BJ (cell line): ENCODE data around the gene KCTD3. TPM values are rescaled to one million over a fixed set of nuclear protein-coding genes. Genes with fewer than 3 reads are reported as not detected.

Source experiments
- CTCF ChIA-PET: fragments of 350-600 bp; formaldehyde crosslinking; extraction: SDS; loops from one replicate; lab custom pipeline; 2021; ENCODE audit warnings: antibody characterized with exemption, inconsistent platforms; lab: Yijun Ruan, JAX
- POLR2A ChIA-PET: fragments of 300-600 bp; sonication (Branson Sonifier 250); formaldehyde crosslinking; extraction: SDS; loops from one replicate; lab custom pipeline; 2021; ENCODE audit warnings: antibody characterized with exemption; lab: Charles Lee
- DNase-seq: peaks from one replicate; pipeline ENCODE4 v3.0.0-alpha.2; 2011; ENCODE audit warnings: low read depth
- H3K27me3 ChIP-seq: 2 replicates; pipeline ENCODE4 v1.6.0; 2011; ENCODE audit warnings: low read length; ENCODE audit not compliant: control insufficient read depth, insufficient read depth
- H3K36me3 ChIP-seq: 2 replicates; pipeline ENCODE4 v1.5.1; 2011; ENCODE audit warnings: low read length; ENCODE audit not compliant: control insufficient read depth, insufficient read depth
- H3K4me3 ChIP-seq: 2 replicates; pipeline ENCODE4 v1.5.1; 2011; ENCODE audit warnings: low read depth, mild to moderate bottlenecking, control low read depth, low read length
- polyA plus RNA-seq: library from polyadenylated mRNA; depleted of rRNA; stranded (reverse); fragments of >200 nt; gene quantifications from 2 replicates; pipeline ENCODE4 v1.2.3, GENCODE V29; 2011
- TF ChIP-seq, protein P1 (sequence below): IDR thresholded peaks from 2 replicates; pipeline ENCODE4 v1.5.1; 2011; ENCODE audit warnings: low read depth, mild to moderate bottlenecking, control low read depth, inconsistent platforms, low read length, moderate library complexity; ENCODE audit not compliant: insufficient read depth

The KCTD3 gene
- polyA plus RNA-seq, 1 experiment = 31.7 TPM

DNA sequence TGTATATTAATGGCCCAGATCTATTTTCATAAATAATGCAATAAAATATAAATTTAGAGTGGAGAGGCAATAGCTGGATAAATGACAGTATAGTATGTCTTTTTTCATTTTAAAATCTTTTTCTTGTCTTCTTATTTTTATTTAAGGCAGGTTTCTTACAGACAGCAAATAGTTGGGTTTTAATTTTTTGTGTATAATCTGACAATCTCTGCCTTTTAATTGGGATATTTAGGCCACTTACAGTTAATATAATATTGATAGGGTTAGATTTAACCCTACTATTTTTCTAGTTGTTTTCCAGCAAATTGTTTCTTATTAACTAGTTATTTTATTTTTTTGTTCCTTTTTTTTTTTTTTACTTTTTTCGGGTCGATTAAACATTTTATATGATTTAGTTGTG lies 23.3 kb upstream of the KCTD3 start:
- H3K36me3 ChIP-seq = no peaks in the 10 kb centered on the region
- CTCF ChIA-PET = no interaction called here
- H3K27me3 ChIP-seq = no peaks in the 10 kb centered on the region
- DNase-seq = no peak
- TF ChIP-seq, protein P1, sequence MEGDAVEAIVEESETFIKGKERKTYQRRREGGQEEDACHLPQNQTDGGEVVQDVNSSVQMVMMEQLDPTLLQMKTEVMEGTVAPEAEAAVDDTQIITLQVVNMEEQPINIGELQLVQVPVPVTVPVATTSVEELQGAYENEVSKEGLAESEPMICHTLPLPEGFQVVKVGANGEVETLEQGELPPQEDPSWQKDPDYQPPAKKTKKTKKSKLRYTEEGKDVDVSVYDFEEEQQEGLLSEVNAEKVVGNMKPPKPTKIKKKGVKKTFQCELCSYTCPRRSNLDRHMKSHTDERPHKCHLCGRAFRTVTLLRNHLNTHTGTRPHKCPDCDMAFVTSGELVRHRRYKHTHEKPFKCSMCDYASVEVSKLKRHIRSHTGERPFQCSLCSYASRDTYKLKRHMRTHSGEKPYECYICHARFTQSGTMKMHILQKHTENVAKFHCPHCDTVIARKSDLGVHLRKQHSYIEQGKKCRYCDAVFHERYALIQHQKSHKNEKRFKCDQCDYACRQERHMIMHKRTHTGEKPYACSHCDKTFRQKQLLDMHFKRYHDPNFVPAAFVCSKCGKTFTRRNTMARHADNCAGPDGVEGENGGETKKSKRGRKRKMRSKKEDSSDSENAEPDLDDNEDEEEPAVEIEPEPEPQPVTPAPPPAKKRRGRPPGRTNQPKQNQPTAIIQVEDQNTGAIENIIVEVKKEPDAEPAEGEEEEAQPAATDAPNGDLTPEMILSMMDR = no peak
- POLR2A ChIA-PET = no interaction called here
- H3K4me3 ChIP-seq = no peak overlapping the region

- ChIA-PET CTCF (no interaction called here), POLR2A (no interaction called here)
- DNase-seq = no peak
- TF ChIP-seq, protein P1 = no peak
- Histone ChIP-seq H3K36me3 (no peaks in the 10 kb centered on the region), H3K4me3 (no peak overlapping the region), H3K27me3 (no peaks in the 10 kb centered on the region)
Measured at GRCh38 chr1:215544566-215544965, 22.5 kb upstream of the KCTD3 start.

DNA sequence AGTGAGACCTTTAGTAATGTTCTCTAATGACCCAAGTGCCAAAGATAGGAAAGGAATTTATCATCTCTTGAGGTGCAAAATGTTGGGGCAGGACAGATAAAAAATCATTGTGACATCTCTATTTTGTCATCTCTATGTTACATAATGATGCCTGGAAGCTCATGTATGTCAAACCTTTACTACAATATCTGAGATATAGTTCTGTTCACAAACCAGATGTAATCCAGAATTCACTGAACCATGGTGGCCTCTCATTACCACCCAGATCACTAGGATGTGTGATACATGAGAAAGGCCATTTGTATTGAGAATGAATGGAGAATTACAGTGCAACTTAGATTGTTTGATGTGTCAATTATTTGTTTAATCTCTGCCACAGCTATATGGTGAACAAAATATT lies 22.0 kb upstream of the KCTD3 start:
- TF ChIP-seq, protein P1 = no peak
- Histone ChIP-seq H3K36me3 (no peaks in the 10 kb centered on the region), H3K27me3 (no peaks in the 10 kb centered on the region), H3K4me3 (no peak overlapping the region)
- POLR2A ChIA-PET = no interaction called here
- DNase-seq = no peak
- CTCF ChIA-PET = no interaction called here

DNA sequence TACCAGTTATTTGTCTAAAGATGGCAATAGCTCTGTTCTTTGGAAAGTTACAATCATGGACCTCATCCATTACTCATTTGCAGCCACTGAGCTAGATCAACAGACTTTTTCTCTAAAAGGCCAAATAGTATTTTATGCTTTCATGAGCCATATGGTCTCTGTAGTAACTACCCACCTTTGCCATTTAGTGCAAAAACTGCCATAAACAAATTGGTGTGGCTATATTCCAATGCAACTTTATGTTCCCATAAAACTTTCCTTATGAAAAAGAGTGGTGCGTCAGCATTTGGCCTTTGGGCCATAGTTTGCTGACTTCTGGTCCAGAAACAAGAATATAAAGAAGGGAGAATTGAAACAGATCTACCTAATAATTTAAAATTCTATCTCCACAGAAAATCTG lies 20.1 kb upstream of the KCTD3 start:
- no peak for DNase-seq
- CTCF ChIA-PET = no interaction called here

DNA sequence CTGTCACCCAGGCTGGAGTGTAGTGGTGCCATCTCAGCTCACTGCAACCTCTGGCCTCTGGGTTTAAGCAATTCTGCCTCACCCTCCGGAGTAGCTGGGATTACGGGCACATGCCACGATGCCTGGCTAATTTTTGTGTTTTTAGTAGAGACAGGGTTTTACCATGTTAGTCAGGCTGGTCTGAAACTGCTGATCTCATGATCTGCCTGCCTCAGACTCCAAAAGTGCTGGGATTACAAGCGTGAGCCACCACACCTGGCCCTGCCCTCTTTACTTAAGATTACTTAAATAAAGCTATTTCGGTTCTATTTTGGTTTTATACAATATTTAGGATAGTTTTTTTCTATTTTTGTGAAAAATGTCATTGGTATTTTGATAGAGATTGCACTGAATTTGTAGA lies 15.3 kb upstream of the KCTD3 start:
- CTCF ChIA-PET = interaction anchor here (0.6 kb wide), 1 partner anchor 912 kb away, joined by 4 read pairs; no protein-coding TSS in a partner anchor

More for the DNA sequence above, 20.1 kb upstream of the KCTD3 start:
- Histone ChIP-seq H3K36me3 (no peaks in the 10 kb centered on the region), H3K4me3 (no peak overlapping the region), H3K27me3 (no peaks in the 10 kb centered on the region)
- TF ChIP-seq, protein P1 = no peak
- POLR2A ChIA-PET = no interaction called here

More for the DNA sequence above, 15.3 kb upstream of the KCTD3 start:
- TF ChIP-seq, protein P1 = no peak
- no peak for DNase-seq
- Histone ChIP-seq H3K27me3 (no peaks in the 10 kb centered on the region), H3K4me3 (no peak overlapping the region), H3K36me3 (no peaks in the 10 kb centered on the region)
- POLR2A ChIA-PET = no interaction called here
